GM18519 (cell line): ENCODE measurements around the gene IDUA.

Experiments used
- ATAC-seq: cut with Tn5 transposase; IDR thresholded peaks from one replicate; pipeline ENCODE4 v1.9.1; 2021; ENCODE audit warnings: mild to moderate bottlenecking, moderate library complexity; ENCODE audit not compliant: unreplicated experiment, low FRiP score

The IDUA gene

GRCh38 chr4:1013225-1014073 lies 26.6 kb downstream of the IDUA start:
- no peak for ATAC-seq

GRCh38 chr4:1014291-1015167 lies 27.7 kb downstream of the IDUA start:
- ATAC-seq: no peak

- ATAC-seq: no peak
These were observed 28.3 kb downstream of the IDUA start for GRCh38 chr4:1015179-1015578.

GRCh38 chr4:1015746-1016145 lies 28.9 kb downstream of the IDUA start:
- no peak for ATAC-seq

- ATAC-seq: no peak
These were observed 30.4 kb downstream of the IDUA start for GRCh38 chr4:1017211-1017610.

GRCh38 chr4:1017706-1018105 lies 30.9 kb downstream of the IDUA start:
- no peak for ATAC-seq

GRCh38 chr4:1018147-1019020 lies 31.5 kb downstream of the IDUA start:
- ATAC-seq: no peak

GRCh38 chr4:1019320-1019719 lies 32.5 kb downstream of the IDUA start:
- ATAC-seq: no peak

GRCh38 chr4:1019729-1020470 lies 33.1 kb downstream of the IDUA start:
- ATAC-seq: no peak

- ATAC-seq: no peak
These were observed 34.7 kb downstream of the IDUA start for GRCh38 chr4:1021386-1022050.

GRCh38 chr4:1022051-1022738 lies 35.4 kb downstream of the IDUA start:
- ATAC-seq: no peak

- ATAC-seq: no peak
These were observed 35.9 kb downstream of the IDUA start for GRCh38 chr4:1022739-1023066.

- no peak for ATAC-seq
These were observed 36.3 kb downstream of the IDUA start for GRCh38 chr4:1023075-1023640.

- ATAC-seq: no peak
These were observed 37.3 kb downstream of the IDUA start for GRCh38 chr4:1023895-1024740.

- no peak for ATAC-seq
These were observed 38.2 kb downstream of the IDUA start for GRCh38 chr4:1024882-1025545.

- peak; percentile 48 for ATAC-seq
These were observed 39.3 kb downstream of the IDUA start for GRCh38 chr4:1026115-1026514.

GRCh38 chr4:1027219-1027914 lies 40.5 kb downstream of the IDUA start:
- ATAC-seq: no peak
